ENCODE results near the gene CCDC27. TPM values are rescaled to one million over a fixed set of nuclear protein-coding genes. Genes with fewer than 3 reads are reported as not detected.
A peak's percentile ranks its signal among the peaks of the same experiment; 100 is the strongest.

CCDC27 gene
- total RNA-seq, 2 experiments from 2014 or later, result not detected

DNA sequence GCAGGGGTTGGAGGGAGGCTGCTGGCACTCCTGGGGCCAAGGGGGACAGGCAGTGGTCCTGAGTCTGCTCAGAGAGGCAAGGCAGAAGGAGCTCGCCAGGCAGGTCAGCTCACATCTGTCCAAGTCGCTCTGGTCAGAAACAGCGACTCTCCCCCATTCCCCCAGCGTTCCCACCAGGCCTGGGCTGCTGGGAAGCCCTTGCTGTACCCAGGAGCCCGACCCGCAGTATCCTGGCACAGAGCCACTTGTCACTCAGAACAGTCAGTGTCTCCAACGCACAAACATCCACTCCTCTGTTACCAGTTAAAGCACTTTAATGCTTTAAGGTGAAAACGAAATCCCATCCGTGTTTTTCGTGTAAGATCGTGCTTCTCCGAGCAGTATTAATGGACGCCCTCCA is 16.6 kb upstream of the CCDC27 start:
- Mint-ChIP-seq H3K27ac (no peak overlapping the region), H3K36me3 (ENCODE audit: low read depth) (no peaks in the 10 kb centered on the region), H3K9me3 (no peaks in the 10 kb centered on the region), H3K4me3 (no peak overlapping the region), H3K27me3 (no peaks in the 10 kb centered on the region), H3K4me1 (peaks cover 6% of the 10 kb centered on the region)
- ChIA-PET CTCF (no interaction called here), POLR2A (no interaction called here)
- no peak for DNase-seq

DNA sequence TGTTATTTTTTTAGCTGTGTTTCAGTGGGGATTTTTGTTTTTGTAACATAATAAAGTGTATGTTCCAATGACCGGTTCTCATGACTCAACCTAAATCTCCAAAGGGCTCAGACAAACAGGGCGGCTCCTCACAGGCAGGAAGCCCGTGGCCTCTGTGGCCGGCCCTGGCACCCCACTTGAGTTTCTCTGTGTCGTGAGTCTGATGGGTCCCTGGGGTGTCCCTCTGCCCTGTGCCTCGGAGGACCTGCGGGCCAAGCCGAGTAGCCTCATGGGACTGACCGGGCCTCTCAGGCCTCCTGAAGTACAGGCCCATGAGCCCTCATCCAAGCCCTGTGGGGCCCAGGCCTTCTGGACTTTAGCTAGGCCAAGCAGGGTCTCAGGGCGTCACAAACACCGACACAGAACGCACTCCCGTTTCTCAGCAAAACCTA is 16.1 kb upstream of the CCDC27 start:
- Mint-ChIP-seq H3K36me3 (ENCODE audit: low read depth) (no peaks in the 10 kb centered on the region), H3K27ac (peak overlapping the region; percentile 25), H3K9me3 (no peaks in the 10 kb centered on the region), H3K4me3 (no peak overlapping the region), H3K27me3 (no peaks in the 10 kb centered on the region), H3K4me1 (peaks cover 6% of the 10 kb centered on the region)
- no peak for DNase-seq
- CTCF ChIA-PET, result no interaction called here
- POLR2A ChIA-PET, result no interaction called here

DNA sequence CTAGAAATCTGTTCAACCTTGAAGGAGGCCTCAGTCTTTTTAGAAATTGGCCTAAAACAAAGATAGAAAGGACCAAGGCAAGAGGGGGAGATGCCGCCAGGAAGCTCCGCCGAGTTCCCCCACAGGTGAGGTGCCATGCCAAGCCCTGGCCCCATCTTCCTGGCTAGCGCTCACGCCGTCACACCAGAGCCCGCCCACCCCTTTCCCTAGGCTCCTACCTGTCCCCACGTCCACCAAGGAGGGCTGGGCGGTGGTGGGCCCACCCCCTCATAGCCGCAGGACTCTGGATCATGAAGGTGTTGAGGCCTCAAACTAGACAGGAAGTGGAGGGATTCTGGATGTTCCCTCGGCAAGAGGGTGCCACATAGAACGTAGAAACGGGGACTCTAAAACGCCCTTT is 15.5 kb upstream of the CCDC27 start:
- no peaks in the 10 kb centered on the region for H3K36me3 Mint-ChIP-seq (ENCODE audit: low read depth)
- CTCF ChIA-PET, result no interaction called here
- H3K4me3 Mint-ChIP-seq, result no peak overlapping the region

DNA sequence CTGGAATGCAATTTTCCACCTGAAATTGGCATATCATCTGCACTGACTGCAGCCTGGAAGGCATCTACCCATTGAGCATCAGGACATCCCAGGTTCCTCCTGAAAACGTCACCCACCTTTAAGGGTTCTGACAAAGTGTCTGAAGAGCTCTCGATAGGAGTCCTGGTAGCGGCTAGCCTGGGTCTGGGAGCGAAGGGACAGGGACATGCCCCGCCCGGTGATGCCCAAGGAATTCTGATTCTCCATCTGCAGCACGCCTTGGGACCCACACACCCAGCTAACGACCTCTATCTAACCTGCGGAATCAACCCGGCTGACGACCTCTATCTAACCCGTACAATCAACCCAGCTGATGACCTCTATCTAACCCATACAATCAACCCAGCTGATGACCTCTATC is 13.3 kb upstream of the CCDC27 start:
- ChIA-PET POLR2A (no interaction called here), CTCF (no interaction called here)
- no peaks in the 10 kb centered on the region for H3K36me3 Mint-ChIP-seq (ENCODE audit: low read depth)
- H3K27ac Mint-ChIP-seq, result no peak overlapping the region
- H3K27me3 Mint-ChIP-seq, result no peaks in the 10 kb centered on the region
- no peaks in the 10 kb centered on the region for H3K9me3 Mint-ChIP-seq
- H3K4me3 Mint-ChIP-seq, result no peak overlapping the region
- peaks cover 6% of the 10 kb centered on the region for H3K4me1 Mint-ChIP-seq
- DNase-seq, result no peak

More for the DNA sequence above, 15.5 kb upstream of the CCDC27 start:
- Mint-ChIP-seq H3K27me3 (no peaks in the 10 kb centered on the region), H3K9me3 (no peaks in the 10 kb centered on the region), H3K27ac (no peak overlapping the region), H3K4me1 (peaks cover 6% of the 10 kb centered on the region)
- POLR2A ChIA-PET, result no interaction called here
- DNase-seq, result no peak

DNA sequence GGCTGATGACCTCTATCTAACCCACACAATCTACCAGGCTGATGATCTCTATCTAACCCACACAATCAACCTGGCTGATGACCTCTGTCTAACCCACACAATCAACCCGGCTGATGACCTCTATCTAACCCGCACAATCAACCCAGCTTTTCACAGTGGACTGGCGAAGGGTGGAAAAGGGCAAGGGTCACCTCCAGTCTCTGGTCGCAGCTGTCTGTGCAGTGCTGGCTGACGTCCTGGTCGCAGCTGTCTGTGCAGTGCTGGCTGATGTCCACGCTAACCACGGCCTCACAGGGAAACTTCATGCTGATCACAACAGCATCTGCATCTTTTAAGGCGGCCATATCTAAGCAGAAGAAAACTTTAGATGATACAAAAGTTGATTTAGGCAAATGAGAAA is 12.2 kb upstream of the CCDC27 start:
- H3K27ac Mint-ChIP-seq, result no peak overlapping the region

DNA sequence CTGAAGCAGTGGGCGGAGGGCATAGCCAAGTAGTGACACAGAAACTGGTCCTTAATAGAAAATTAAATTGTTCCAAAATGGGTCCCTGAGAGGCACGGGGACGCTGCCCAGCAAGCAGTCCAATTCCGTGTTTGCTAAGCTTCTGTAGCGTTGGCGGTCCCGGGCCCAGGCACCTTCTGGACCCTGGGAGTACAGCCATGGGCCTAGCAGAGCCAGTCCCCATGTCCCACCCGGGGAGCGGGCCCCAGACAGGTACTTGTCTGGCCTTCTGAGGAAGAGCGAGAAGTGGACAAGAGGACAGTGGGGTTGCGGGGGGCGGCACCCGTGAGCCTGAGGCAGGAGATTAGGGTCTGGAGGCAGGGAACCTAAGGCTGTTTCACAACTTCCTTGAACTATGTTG is 11.5 kb upstream of the CCDC27 start:
- no peak overlapping the region for H3K27ac Mint-ChIP-seq
- CTCF ChIA-PET, result no interaction called here
- H3K27me3 Mint-ChIP-seq, result no peaks in the 10 kb centered on the region
- H3K36me3 Mint-ChIP-seq (ENCODE audit: low read depth), result no peaks in the 10 kb centered on the region
- H3K4me1 Mint-ChIP-seq, result peaks cover 14% of the 10 kb centered on the region
- DNase-seq, result no peak
- no peak overlapping the region for H3K4me3 Mint-ChIP-seq
- no peaks in the 10 kb centered on the region for H3K9me3 Mint-ChIP-seq
- POLR2A ChIA-PET, result no interaction called here

More for the DNA sequence above, 12.2 kb upstream of the CCDC27 start:
- CTCF ChIA-PET, result no interaction called here
- Mint-ChIP-seq H3K4me1 (peaks cover 8% of the 10 kb centered on the region), H3K9me3 (no peaks in the 10 kb centered on the region), H3K27me3 (no peaks in the 10 kb centered on the region), H3K36me3 (ENCODE audit: low read depth) (no peaks in the 10 kb centered on the region), H3K4me3 (no peak overlapping the region)
- POLR2A ChIA-PET, result no interaction called here
- DNase-seq, result no peak

DNA sequence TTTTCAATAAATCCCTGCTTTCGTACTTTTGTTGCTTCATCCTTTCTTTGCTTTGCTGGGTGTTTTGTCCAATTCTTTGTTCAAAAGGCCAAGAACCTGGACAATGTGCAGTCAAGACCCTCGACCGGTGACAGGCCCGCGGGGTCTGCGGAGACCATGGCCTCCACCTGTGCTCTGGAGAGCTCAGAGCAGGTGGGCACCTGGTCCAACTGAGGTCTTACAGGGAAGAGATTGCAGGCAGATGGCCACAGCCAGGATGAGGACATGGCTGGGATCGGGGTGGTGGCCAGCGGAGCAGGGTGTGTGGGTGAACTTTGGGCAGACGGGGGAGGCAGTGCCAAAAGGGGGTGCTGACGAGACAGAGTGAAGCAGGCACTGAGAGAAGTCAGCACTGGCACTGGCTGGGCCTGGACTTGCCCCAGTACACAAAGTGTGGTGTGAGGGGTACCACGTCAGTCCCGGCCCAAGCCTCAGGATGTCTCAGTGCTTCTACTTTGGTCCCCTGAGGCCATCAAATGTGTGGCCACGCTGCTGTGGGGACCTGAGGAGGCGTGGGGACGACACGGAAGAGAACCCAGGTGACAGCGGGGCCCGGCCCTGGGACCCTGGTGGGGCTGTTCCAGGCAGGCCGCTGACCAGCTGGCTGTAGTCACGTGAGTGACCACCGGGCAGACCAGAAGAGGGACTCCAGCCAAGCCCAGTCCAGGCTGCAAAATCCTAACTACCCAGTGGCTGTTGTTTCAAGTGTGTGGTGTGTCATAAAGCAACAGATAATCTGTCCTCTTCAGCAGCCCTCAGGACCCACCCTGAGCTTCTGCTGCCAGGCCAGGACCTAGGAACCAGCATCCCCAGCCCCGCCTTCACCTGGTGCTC is 10.4 kb upstream of the CCDC27 start:
- no peaks in the 10 kb centered on the region for H3K36me3 Mint-ChIP-seq (ENCODE audit: low read depth)
- H3K4me1 Mint-ChIP-seq, result peaks cover 18% of the 10 kb centered on the region
- DNase-seq, result no peak
- H3K9me3 Mint-ChIP-seq, result no peaks in the 10 kb centered on the region
- ChIA-PET POLR2A (no interaction called here), CTCF (no interaction called here)
- no peaks in the 10 kb centered on the region for H3K27me3 Mint-ChIP-seq
- H3K27ac Mint-ChIP-seq, result no peak overlapping the region
- H3K4me3 Mint-ChIP-seq, result no peak overlapping the region

DNA sequence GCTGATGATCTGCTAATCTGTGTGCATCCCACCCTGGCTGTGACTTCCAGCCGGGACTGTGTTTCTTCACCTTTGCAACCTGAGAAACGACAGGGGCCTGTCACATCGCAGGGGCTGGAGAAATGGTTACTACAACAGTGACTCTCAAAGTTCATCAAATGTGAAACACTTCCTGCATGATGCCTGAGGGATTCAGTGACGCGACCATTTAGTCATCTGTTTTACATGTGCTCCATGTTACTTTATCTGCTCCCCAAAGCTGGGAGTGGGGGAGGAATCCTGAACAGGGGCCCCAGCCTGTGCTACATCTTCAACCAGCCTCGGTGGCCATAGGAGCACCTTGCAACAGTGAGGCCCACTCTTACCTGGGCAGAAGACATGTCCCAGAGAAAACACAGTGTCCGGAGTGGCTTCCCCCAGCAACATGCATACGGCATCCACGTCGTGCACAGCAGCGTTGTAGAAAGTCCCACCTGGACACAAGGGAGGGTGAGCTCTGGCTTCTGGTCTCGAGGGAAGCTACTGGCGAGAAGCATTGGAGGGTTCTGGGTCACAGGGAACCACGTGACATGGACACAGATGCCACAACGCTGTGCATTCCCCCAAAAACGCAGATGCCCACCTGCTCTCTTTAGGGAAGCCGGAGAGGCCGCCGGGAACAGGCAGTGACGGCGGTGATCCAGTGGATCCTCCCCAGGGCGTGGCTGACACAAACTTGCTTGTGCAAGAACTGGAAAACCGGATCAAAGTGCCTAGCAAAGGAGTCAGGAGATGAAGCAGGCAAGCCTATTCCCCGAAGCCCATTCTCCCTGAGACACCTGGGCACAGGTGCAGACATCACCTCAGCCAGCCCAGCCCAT is 9.6 kb upstream of the CCDC27 start:
- no peaks in the 10 kb centered on the region for H3K9me3 Mint-ChIP-seq
- H3K27ac Mint-ChIP-seq, result no peak overlapping the region
- H3K4me1 Mint-ChIP-seq, result peaks cover 19% of the 10 kb centered on the region
- DNase-seq, result no peak
- no peaks in the 10 kb centered on the region for H3K36me3 Mint-ChIP-seq (ENCODE audit: low read depth)
- ChIA-PET CTCF (no interaction called here), POLR2A (no interaction called here)
- H3K27me3 Mint-ChIP-seq, result no peaks in the 10 kb centered on the region
- H3K4me3 Mint-ChIP-seq, result no peak overlapping the region

DNA sequence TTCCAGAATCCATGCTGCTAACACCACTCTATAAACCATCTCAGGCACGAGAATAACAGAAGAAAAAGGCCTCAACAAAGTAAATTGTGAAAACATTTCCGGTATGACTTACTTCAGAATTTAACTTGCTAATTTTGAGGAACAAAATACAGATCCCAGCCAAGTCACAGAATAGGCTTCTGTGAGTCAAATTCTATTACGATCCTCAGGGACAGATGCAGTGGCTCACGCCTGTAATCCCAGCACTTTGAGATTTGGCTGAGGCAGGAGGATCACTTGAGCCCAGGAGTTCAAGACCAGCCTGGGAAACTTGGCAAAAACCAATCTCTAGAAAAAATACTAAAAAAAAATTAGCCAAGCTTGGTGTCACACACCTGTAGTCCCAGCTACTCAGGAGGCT is 8.8 kb upstream of the CCDC27 start:
- CTCF ChIA-PET, result no interaction called here
- Mint-ChIP-seq H3K4me1 (peaks cover 27% of the 10 kb centered on the region), H3K36me3 (ENCODE audit: low read depth) (no peaks in the 10 kb centered on the region), H3K4me3 (no peak overlapping the region), H3K27me3 (no peaks in the 10 kb centered on the region), H3K27ac (no peak overlapping the region), H3K9me3 (no peaks in the 10 kb centered on the region)
- POLR2A ChIA-PET, result no interaction called here
- no peak for DNase-seq

DNA sequence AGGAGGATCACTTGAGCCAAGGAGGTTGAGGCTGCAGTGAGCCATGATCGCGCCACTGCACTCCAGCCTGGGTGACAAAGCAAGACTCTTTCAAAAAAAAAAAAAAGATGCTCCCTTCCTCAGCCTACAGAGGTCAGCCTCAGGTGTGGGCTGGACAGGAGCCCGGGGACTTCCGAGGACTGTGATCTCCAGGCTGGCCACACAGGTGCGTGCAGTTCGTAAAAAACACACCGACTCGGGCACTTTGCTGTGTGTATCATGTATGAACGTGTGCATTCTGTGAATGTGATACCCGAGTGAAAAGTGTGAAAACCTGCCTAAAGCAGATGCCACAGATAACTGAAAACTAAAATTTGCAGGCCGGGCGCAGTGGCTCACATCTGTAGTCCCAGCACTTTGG is 8.4 kb upstream of the CCDC27 start:
- H3K9me3 Mint-ChIP-seq, result no peaks in the 10 kb centered on the region
- H3K4me3 Mint-ChIP-seq, result no peak overlapping the region
- CTCF ChIA-PET, result no interaction called here
- no peak overlapping the region for H3K27ac Mint-ChIP-seq
- no peaks in the 10 kb centered on the region for H3K27me3 Mint-ChIP-seq
- peaks cover 27% of the 10 kb centered on the region for H3K4me1 Mint-ChIP-seq
- DNase-seq, result no peak
- H3K36me3 Mint-ChIP-seq (ENCODE audit: low read depth), result no peaks in the 10 kb centered on the region
- POLR2A ChIA-PET, result no interaction called here

DNA sequence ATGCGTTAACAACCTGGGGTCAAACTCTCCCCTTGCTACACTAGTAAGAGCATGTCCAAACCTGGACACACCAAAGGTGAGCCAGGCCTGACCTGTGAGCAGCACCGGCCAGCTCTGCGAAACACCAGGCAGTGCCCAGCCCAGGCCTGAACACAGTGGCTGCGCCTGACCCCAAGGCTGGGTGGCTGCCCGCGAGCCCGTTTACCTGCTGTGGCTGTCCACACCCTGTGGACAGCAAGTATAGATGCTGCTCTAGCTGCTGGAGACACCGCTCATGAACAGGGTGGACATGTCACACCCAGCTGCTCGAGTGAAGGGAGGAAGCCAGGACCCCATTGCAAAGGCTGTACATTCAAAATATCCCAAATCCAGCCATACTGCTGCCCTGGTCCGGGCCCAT is 7.6 kb upstream of the CCDC27 start:
- Mint-ChIP-seq H3K9me3 (no peaks in the 10 kb centered on the region), H3K27ac (no peak overlapping the region), H3K4me1 (peaks cover 27% of the 10 kb centered on the region), H3K36me3 (ENCODE audit: low read depth) (no peaks in the 10 kb centered on the region), H3K4me3 (no peak overlapping the region), H3K27me3 (no peaks in the 10 kb centered on the region)
- ChIA-PET CTCF (no interaction called here), POLR2A (no interaction called here)
- DNase-seq, result no peak

DNA sequence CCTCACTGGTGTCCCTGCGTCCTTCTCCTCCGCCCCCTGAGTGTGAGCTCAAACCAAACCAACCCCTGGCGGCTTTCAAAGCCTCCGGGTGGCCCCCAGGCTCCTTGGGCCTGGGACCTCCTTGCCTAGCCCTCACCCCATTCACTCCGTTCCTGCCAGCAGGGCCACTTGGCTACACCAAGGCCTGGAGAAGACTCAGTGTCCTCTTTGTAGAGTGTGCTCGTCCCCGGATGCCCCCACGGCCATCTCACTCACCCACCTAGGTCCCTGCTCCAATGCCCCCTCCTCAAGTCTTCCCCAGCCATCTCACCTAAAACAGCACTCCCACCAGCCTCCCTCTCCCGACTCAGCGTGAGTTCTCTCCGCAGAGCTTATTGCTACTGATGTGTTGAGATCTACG is 7.2 kb upstream of the CCDC27 start:
- H3K9me3 Mint-ChIP-seq, result no peaks in the 10 kb centered on the region
- H3K27me3 Mint-ChIP-seq, result no peaks in the 10 kb centered on the region
- no peaks in the 10 kb centered on the region for H3K36me3 Mint-ChIP-seq (ENCODE audit: low read depth)
- no peak overlapping the region for H3K27ac Mint-ChIP-seq
- no peak for DNase-seq
- peaks cover 27% of the 10 kb centered on the region for H3K4me1 Mint-ChIP-seq
- CTCF ChIA-PET, result no interaction called here
- POLR2A ChIA-PET, result no interaction called here
- H3K4me3 Mint-ChIP-seq, result no peak overlapping the region

DNA sequence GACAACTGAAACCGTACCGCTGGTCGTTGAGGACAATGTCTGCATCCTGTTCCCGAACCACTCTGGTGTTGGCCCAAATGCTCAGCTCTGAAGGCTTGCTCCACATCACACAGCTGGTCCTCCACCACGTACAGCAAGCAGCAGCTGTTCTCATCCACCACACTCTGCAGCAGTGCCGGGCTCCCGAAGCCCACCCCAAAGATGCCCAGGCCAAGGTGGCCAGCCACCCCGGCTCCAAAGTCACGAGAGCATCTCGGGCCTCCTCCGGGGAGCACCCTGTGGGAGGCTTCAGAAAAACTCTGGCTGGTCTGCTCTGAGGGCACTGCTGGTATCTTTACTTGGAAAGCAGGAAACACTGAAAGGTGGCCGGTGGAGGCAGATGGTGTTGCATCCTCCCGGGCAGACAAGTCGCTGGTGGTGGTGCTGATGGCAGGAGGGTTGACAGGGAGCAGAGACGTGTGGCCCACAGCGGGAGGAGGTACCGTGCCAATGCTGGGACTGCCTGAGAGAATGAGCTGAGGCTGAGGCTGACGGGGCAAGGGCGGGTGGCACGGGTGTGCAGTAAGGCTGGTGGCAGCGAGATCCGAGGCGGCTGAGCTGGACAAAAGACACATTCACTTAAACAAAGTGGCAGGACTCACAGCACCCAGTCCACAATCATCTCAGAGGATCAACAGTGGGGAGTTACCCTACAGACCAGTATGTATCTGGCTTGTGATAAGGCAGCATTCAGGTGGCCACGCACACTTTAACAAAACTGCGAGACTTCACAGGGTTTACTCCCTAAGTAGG is 6.5 kb upstream of the CCDC27 start:
- H3K27ac Mint-ChIP-seq, result peak overlapping the region; percentile 73
- H3K9me3 Mint-ChIP-seq, result no peaks in the 10 kb centered on the region
- H3K27me3 Mint-ChIP-seq, result peaks cover 3% of the 10 kb centered on the region
- H3K4me3 Mint-ChIP-seq, result peak overlapping the region; percentile 72
- no peaks in the 10 kb centered on the region for H3K36me3 Mint-ChIP-seq (ENCODE audit: low read depth)
- H3K4me1 Mint-ChIP-seq, result peaks cover 27% of the 10 kb centered on the region
- DNase-seq, result no peak
- CTCF ChIA-PET, result interaction anchor here (0.9 kb wide), 1 partner anchor 21 kb away, joined by 3 read pairs; no protein-coding TSS in a partner anchor
- POLR2A ChIA-PET, result no interaction called here

Measured in activated CD4-positive, alpha-beta T cell treated with anti-CD3 and anti-CD28 coated beads, Interleukin-2, amount 10 ng/mL, durations not matched to agents 7 days and 5 days (primary cell).